ENCODE results near the gene FAT1.
"Not testable (repeated sequence)": the region's sequence is repeated elsewhere in the genome, so short reads cannot be mapped to it uniquely, and the experiment has no call there.

Gene FAT1

DNA sequence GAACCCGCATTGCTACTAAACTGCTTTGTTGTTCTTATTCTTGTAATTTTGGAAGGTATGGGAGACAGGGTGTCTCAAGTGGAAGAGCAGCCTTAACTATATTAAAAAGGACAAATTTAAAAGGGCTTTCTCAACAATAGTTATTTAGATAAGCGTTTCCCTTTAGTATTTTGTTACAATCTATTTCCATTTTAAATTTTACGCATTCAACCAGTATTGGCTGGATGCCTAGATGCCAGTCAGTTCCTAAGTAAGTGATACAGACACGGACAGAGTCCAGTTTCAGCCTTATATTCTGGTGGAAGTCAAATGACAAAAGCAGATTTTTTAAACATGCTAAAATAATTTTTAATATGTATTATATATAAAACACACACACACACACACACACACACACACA, 28.3 kb downstream of the FAT1 start:
- FAIRE-seq, result no peak

GRCh38 chr4:186693894-186694293, 29.8 kb downstream of the FAT1 start:
- no peak for FAIRE-seq

DNA sequence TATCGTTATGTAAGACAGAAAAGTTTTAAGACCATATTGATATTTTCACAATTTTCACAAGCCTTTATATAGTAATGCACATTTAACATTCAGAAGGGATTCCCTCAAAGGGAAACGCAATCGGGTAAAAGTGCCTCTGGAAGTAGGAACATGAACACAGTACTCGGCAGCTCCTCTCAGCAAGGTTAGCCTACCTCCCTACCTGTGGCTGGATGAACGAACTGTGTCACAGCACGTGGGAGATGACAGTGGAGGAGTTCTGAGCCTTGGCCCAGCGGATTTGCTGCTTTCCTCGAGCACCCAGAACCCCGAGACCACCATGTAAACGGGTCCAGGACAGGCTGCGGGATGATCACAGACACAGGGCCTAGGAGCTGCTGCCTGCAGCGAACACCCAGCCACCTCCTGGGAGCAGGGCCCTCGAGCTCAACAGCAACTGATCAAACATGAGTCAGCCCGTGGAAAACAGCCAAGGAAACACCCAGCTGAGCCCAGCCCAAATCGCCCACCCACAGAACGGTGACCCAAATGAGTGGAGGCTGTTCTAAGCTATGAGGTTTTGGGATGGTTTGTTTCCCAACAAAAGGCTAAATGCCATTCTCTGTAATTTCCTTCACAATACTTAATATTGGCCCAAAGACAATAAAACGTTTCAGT, 30.4 kb downstream of the FAT1 start:
- FAIRE-seq, result no peak

GRCh38 chr4:186691396-186691795, 32.3 kb downstream of the FAT1 start:
- no peak for FAIRE-seq

- no peak for FAIRE-seq
These were observed 34.2 kb downstream of the FAT1 start for GRCh38 chr4:186689476-186689875.

GRCh38 chr4:186688150-186688943, 35.3 kb downstream of the FAT1 start:
- peak; percentile 94 for FAIRE-seq

DNA sequence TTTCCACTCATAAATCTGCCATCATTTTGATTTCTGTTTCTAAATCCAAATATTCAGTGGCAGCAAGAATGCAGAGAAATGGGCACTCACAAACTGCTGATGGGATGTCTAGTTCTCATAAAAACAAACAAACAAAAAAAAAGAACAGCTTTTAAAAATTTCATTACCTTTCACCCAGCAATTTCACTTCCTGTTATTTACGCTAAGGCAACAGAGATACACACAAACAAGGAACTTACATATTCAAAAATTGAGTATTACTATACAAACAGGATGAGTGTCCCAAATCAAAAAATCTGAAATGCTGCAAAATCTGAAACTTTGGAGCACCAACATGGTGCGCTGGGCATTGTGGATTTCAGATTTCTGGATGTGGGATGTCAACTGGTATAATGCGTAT, 36.4 kb downstream of the FAT1 start:
- no peak for FAIRE-seq

GRCh38 chr4:186685767-186686183, 37.9 kb downstream of the FAT1 start:
- FAIRE-seq, result peak; percentile 99

- FAIRE-seq, result peak; percentile 99
These were observed 38.8 kb downstream of the FAT1 start for GRCh38 chr4:186684889-186685309.

DNA sequence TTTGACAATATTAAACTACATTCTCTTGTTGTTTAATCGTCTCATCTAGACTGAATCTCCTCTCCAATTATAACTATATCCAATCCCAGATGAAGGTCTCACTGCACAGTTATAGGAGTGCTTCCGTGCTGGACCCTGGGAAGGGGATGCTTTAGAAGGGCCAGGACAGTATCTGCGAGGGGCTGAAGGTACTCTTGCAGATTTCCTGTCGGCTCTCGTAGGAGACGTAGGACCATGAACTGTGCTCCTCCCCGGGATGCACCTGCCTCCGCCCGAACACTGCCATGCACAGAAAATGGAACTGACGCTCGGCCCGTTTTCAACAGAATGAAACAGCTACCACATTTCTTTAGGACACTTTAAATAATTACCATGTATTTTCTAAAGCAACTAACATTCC, 39.4 kb downstream of the FAT1 start:
- no peak for FAIRE-seq

- no peak for FAIRE-seq
These were observed 43.0 kb downstream of the FAT1 start for GRCh38 chr4:186680641-186681040.

GRCh38 chr4:186676531-186677161, 47.0 kb downstream of the FAT1 start:
- FAIRE-seq, result peak; percentile 100

GRCh38 chr4:186669735-186670134, 53.9 kb downstream of the FAT1 start:
- peak; percentile 99 for FAIRE-seq

GRCh38 chr4:186669159-186669731, 54.4 kb downstream of the FAT1 start:
- FAIRE-seq, result no peak

DNA sequence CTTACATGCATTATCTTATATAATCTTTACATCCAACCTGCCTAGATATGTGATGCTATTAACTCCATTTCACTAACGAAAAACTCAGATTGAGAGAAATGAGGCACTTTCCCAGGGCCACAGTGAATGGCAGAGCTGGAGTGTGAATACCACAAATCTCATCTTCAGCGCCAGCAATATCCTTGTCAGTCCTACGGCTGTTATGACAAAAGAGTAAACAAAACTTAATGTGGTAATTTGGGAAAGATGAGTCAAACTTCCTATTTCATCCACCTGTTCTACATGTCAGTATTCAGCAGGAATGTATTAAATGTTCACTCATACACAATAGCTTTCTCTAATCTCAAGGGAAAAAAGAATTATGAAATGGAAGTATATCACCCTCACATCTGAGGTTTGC, 56.9 kb downstream of the FAT1 start:
- FAIRE-seq, result no peak

GRCh38 chr4:186666252-186666651, 57.4 kb downstream of the FAT1 start:
- no peak for FAIRE-seq

DNA sequence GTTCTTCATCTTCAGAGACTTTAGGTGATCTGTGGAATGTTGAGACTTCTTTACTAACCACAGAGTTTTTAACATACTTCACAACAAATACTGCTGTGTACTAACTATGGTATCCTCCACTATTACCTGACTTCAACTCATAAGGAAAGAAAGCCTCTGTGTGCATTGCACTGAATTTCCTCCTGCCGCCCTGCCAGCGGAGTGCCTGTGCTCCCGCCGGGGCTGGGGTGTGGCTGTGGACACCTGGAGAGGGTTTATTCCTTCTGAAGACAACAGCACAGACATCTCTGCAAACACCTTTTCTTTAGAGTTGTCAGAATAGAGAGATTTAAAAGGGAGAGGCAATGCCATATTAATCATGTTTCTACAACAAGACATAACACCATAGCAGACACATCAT, 63.3 kb downstream of the FAT1 start:
- no peak for FAIRE-seq

- FAIRE-seq, result no peak
These were observed 63.7 kb downstream of the FAT1 start for GRCh38 chr4:186659935-186660334.

- not testable (repeated sequence) for FAIRE-seq
These were observed 64.2 kb downstream of the FAT1 start for GRCh38 chr4:186659456-186659855.

GRCh38 chr4:186658657-186659056, 65.0 kb downstream of the FAT1 start:
- no peak for FAIRE-seq

DNA sequence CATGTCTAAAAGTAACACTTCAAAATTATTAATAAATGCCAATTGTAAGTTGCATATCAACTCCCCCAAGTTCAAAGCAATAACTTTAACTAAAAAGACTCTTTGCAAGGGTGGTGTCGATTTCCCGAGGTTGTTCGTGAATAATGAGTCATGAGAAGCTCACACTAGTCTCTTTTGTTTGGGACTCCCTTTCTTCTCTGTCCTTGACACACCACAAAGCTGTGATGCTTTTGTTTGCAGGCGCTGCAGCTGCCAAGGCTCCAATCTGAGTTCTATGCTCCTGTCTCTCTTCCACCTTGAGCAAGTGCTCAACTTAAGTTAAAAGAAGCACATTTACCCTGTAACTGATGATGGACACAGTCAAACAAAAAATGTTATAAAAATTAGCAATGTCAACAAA, 65.9 kb downstream of the FAT1 start:
- FAIRE-seq, result no peak

DNA sequence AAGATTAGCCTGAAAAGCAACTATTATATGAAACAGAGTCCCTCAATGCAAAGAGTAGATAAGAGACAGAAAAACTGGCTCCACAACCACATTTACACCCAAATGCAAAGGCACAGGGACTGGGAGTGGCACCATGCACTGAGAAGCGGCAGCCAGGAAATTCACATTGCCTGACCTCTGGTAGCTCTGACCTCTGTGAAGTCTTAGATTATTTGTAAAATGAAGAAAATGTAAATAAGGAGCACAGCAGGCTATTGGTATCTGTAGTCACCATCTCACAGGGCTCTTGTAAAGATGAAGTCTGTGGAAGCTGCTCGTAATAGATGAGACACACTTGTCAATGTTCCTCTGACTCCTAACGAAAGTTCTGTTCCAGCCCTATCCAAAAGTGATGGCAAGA, 69.7 kb downstream of the FAT1 start:
- FAIRE-seq, result no peak

DNA sequence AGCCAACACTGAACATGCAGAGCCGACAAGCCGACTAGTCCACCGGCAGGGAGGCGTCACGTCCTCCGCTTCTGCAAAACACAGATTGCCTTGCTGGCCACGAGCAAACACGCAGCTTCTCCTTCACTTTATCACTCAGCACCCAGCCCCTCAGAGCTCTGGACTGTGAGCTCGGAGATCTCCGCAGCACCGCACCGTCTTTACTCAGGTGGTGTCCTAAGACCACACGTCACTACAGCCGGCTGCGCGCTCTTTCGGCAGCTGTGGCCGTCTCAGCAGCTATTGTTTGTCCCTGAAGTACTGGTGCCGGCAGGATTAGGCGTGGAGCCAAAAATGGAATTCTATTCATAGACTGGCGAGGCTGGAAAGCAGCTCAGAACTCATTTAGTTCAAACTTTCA, 72.0 kb downstream of the FAT1 start:
- no peak for FAIRE-seq

GRCh38 chr4:186651181-186651603, 72.5 kb downstream of the FAT1 start:
- no peak for FAIRE-seq

Measured in A204.1 (cell line).